HG03378 (cell line): ENCODE data around the gene RGN.
"Not testable (repeated sequence)": the region's sequence is repeated elsewhere in the genome, so short reads cannot be mapped to it uniquely, and the experiment has no call there.

Experiments
- ATAC-seq: cut with Tn5 transposase; IDR thresholded peaks from one replicate; pipeline ENCODE4 v1.9.1; 2021; ENCODE audit warnings: mild to moderate bottlenecking, moderate library complexity; ENCODE audit not compliant: unreplicated experiment

The RGN gene

GRCh38 chrX:47078129-47079043 is at the start of gene RGN:
RGN (plus strand) TSS chrX:47078443; CDS start chrX:47081145, 2,702 bp downstream.
- ATAC-seq, result no peak

GRCh38 chrX:47030339-47030738 is 47.9 kb upstream of the RGN start:
- no peak for ATAC-seq

DNA sequence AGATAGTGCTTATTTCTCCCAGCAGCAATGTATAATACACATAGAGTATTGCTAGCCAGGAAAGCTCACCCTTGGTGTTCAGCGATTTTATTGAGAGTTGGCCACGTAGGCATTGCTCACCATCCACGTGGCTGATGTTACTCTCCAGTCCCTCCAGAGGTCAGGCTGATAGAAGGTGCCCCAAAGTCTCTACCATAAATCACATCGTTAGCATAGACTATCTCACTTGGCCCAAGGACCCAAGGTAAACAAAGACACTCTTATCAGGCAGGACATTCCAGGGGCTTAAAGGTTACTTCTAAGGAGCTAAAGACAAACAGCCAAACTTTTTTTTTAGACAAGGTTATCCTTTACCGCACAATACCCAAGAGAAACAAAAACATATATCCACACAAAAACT is 30.3 kb upstream of the RGN start:
- ATAC-seq, result no peak

- ATAC-seq, result no peak
Observed at GRCh38 chrX:47059142-47059874, 18.9 kb upstream of the RGN start.

DNA sequence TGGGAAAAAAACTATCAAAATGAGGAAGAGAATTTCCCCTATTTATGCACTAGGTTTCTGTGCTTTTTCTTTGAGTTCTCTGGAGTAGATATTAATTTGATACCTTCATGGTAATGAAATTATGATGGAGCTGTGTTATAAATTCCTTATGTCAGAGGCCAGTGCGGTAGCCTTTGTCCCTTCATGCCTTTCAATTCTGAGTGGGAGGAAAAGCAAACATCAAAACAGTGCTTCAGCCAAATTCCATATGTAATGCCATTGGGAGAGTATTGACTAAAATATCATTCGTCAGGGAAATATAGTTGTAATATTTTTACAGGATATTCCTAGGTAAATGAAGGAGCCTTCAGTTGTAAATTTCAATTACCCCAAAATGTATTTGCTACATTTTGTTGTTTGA is 17.5 kb upstream of the RGN start:
- no peak for ATAC-seq

DNA sequence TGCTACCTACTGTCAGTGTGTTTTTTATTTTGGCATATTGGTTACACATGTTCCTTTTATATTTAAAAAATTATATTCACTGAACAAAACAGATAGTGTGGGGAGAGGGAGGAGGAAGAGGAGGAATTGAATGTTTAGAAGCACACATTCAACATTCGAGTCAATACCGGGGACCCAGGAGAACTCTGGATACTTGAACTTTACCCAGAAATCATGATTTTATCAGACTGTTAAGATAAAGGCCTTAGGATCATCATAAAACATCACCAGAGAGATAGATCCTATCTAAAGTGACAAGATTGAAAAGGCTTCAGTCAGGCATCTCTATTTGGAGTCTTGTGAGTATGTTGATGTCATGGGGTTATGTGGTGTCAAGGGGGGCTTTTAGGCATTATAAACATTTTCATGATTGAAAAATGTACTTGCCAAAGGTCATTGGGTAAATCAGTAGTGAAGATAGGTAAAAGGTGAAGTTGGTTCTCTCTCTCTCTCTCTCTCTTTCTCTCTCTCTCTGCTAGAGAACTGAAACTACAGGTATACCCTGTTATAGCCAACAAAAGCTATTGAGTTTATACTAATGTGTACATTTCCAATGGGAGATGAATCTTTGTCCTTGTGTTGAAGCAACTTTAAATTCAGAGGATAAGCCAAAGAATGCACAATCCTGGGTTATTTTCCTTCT is 16.9 kb upstream of the RGN start:
- ATAC-seq, result no peak

GRCh38 chrX:47063179-47063578 is 15.1 kb upstream of the RGN start:
- ATAC-seq, result no peak

GRCh38 chrX:47068214-47068613 is 10.0 kb upstream of the RGN start:
- ATAC-seq, result no peak

DNA sequence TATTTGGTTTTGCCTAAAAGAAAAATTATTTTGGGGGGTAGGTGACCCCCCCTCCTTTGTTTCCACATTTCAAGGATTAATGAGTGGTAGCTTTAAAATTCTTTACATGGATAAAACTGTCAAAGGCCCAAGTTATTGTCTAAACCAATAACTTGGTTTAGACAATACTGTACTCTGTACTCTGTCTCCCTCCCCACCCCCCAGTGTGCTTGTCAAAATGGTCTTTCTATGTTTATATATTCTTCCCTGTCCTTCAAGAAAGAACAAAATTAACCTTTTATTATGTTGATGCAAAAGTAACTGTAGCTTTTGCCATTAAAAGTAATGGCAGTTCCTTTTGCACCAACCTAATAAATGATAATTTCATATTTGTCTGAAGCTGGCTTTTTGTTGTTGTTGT is 9.5 kb upstream of the RGN start:
- no peak for ATAC-seq

DNA sequence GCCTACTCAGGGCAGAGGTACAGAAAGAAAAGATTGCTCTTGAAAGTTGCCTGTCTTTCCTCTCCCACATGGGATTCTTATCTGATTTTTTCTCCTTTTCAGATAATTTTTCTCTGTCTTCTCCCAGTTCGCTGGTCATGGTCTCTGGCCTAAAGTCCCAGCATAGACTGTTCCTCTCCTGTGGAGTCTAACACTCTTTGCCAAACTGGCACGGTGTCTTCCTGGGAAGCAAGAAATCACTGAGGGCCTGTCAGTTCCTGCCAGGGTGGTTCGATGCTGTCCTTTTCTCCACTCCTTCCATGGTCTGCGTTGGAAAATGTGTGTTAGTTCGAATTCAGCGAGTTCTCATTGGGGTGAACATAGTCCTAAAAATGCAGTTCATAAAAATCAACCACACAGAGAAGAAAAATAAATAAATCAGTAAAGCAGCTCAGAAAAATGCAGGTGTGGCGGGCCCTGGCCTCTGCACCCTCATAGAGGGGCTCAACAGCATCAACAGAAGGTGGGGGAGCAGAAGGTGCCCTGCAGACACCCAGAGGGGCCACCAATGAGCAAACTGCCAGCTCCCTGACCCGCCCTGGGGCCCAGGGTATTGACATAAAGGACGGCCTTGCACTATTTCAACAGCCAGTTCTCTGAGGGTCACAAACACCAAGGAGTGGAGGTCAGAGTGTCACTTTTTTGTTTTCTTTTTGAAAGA is 2.1 kb downstream of the RGN start:
- ATAC-seq, result no peak

- no peak for ATAC-seq
Observed at GRCh38 chrX:47080915-47081236, 2.6 kb downstream of the RGN start.

GRCh38 chrX:47091149-47091775 is 13.0 kb downstream of the RGN start:
- no peak for ATAC-seq

DNA sequence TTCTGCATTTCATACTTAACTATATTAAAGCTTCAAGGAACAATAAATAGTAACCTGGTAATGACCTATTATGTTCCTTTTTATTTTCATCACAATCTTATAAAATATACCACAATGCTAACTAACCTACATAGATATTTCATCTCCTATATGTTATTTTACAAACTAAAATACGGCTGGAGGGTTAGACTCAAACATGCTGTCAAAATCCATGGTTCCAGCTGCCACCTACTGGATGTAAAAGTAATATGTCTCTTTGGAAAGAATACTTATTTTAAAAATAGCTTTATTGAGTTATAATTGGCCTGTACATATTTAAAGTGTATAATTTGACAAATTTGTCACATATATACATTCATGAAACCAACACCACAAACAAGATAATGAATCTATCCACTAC is 15.0 kb downstream of the RGN start:
- no peak for ATAC-seq

DNA sequence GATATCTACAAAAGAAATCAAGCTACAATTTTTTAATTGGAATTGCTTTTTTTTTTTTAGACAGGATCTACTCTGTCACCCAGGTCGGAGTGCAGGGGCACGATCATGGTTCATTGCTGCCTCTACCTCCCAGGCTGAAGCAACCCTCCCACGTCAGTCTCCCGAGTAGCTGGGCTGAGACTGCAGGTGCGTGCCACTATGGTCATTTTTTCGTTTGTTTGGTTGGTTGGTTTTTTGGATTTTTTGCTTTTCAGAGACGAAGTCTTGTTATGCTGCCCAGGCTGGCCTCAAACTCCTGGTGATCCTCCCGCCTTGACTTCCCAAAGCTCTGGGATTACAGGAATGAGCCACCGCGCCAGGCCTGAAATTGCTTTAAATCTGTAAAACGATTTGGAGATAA is 15.6 kb downstream of the RGN start:
- no peak for ATAC-seq

DNA sequence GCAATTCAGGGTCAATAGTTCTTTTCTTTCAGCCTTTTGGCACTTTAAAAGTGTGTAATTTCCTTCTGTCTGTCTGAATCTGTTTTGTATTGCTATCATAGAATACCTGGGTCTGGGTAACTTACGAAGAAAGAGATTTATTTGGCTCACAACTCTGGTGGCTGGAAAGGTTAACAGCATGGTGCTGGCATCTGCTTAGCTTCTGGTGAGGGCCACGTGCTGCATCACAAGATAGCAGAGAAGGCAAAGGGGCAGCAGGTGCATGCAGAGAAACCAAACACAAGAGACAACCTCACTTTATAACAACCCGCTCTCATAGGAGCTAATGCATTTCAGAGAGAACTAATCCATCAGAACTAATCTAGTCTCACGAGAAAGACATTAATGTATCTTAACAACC is 18.8 kb downstream of the RGN start:
- ATAC-seq, result no peak

DNA sequence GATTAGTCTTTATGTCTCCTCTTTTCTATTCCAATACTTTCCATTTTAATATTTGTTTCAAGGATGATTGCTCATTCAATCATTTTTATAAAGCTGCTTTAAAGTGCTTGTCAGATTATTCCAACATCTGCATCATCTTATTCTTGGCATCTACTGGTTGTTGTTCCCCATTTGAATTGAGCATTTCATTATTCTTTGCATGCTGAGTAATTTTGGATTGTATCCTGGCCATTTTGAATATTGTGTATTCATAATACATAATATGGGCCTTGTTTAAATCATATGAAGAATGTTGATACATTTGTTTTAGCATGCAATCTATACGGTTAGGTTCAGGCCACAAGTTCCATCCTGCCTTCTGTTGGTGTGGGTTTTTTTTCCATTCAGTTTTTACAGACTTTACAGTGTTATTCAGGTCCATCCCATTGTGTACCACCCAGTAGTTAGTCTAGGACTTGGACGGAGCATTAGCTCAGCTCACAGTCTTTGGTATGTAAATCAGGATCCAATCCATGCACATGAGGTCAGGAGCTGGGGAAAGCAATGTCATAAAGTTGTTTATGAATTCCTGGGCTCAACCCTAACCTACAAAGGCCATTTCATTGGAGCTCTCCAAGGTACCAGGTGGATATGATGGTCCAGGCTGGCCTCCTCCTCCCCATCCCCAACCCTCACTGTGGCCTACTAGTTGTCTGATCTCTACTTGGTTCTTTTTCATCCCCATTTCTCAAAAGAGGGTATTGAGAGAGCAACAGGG is 20.3 kb downstream of the RGN start:
- ATAC-seq, result no peak

DNA sequence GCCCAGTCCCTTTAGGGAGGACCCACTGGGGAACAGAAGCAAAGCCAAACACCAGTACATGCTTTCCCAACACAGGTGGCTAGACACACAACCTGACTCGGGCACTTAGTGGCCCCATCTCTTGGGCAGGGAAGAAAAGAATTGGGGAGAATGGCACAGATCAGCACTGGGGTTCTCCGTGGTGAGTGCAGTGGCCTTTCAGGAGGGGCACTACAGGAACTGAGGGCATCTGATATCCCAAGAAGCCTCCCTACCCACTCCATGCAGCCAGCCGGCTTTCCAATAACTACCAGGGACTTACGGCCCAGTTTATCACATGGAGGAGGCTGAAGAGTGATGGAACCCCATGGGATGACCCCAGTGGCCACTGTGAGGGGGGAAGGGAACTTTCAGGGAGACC is 23.0 kb downstream of the RGN start:
- ATAC-seq, result no peak

DNA sequence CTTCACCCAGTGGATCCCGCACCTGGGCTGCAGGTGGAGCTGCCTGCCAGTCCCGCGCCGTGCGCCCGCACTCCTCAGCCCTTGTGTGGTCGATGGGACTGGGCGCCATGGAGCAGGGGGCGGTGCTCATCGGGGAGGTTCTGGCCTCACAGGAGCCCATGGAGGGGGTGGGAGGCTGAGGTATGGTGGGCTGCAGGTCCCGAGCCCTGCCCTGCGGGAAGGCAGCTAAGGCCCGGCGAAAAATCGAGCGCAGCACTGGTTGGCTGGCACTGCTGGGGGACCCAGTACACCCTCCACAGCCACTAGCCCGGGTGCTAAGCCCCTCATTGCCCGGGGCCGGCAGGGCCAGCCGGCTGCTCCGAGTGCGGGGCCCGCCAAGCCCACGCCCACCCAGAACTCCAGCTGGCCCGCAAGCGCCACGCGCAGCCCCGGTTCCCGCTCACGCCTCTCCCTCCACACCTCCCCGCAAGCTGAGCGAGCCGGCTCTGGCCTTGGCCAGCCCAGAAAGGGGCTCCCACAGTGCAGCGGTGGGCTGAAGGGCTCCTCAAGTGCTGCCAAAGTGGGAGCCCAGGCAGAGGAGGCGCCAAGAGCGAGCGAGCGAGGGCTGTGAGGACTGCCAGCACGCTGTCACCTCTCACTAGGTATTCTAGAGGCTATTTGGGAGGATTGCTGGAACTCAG is 32.8 kb downstream of the RGN start:
- ATAC-seq, result not testable (repeated sequence)

GRCh38 chrX:47112316-47112954 is 34.2 kb downstream of the RGN start:
- ATAC-seq, result no peak
